ENCODE measurements around the gene POFUT1. TPM values are rescaled to one million over a fixed set of nuclear protein-coding genes. Genes with fewer than 3 reads are reported as not detected.
A peak's percentile ranks its signal among the peaks of the same experiment; 100 is the strongest.

POFUT1 gene
- total RNA-seq, 8 experiments from 2014 or later, result 7.3 to 46.2 (median 23.1) TPM

GRCh38 chr20:32205110-32205842, 2.4 kb upstream of the POFUT1 start:
- 46 to 100% (median 82%) methylated on average over 1 to 5 of the region's 5 CpGs; no CpG with 5 or more reads in 1 of the 10 experiments for WGBS, 10 experiments
- H3K27ac ChIP-seq, result peak overlapping the region in 1 of 2 donors; percentile 40
- ATAC-seq (replicated peaks in 6 of 8), result no peak
- in situ Hi-C loops (cut with MboI; ENCODE audit: low pct_unique_long_range_greater_than_20kb in 2 of 9, low sequenced_read_pairs in 9 of 9, unreplicated experiment in 9 of 9), result no loop called here
- peaks cover 41 to 50% of the 10 kb centered on the region in 2 donors for H3K4me1 ChIP-seq (replicated peaks in 1 of 2)
- peak overlapping the region in 4 of 5 donors; percentile 56 to 78 (median 65) for H3K4me3 ChIP-seq

- Histone ChIP-seq H3K4me1 (replicated peaks in 1 of 2) (peaks cover 41 to 50% of the 10 kb centered on the region in 2 donors), H3K4me3 (peak overlapping the region; percentile 56 to 91 (median 72)), H3K27ac (peak overlapping the region; percentile 82 to 90)
- in situ Hi-C loops (cut with MboI; ENCODE audit: low pct_unique_long_range_greater_than_20kb in 2 of 9, low sequenced_read_pairs in 9 of 9, unreplicated experiment in 9 of 9), result no loop called here
- no peak for ATAC-seq (replicated peaks in 6 of 8)
- WGBS, 10 experiments, result 0 to 45% (median 32%) methylated on average over 1 to 7 of the region's 8 CpGs; no CpG with 5 or more reads in 1 of the 10 experiments
These were observed 1.6 kb upstream of the POFUT1 start for GRCh38 chr20:32205843-32206759.

GRCh38 chr20:32206760-32207625, 687 bp upstream of the POFUT1 start:
- in situ Hi-C loops (cut with MboI; ENCODE audit: low pct_unique_long_range_greater_than_20kb in 2 of 9, low sequenced_read_pairs in 9 of 9, unreplicated experiment in 9 of 9), result no loop called here
- Histone ChIP-seq H3K4me3 (peak overlapping the region; percentile 56 to 91 (median 72)), H3K27ac (peak overlapping the region; percentile 82 to 90), H3K4me1 (replicated peaks in 1 of 2) (peaks cover 41 to 50% of the 10 kb centered on the region in 2 donors)
- ATAC-seq (replicated peaks in 6 of 8), result peak in 2 of 8 experiments; percentile 2
- 0 to 20% (median 0%) methylated on average over 1 to 8 of the region's 40 CpGs; no CpG with 5 or more reads in 2 of the 10 experiments for WGBS, 10 experiments

- H3K4me3 ChIP-seq, result peak overlapping the region; percentile 56 to 91 (median 72)
- ATAC-seq (replicated peaks in 6 of 8), result no peak
- H3K4me1 ChIP-seq (replicated peaks in 1 of 2), result peaks cover 31 to 40% of the 10 kb centered on the region in 2 donors
- H3K27ac ChIP-seq, result no peak overlapping the region
- 18 to 100% (median 64%) methylated on average over 1 to 10 of the region's 13 CpGs for WGBS, 10 experiments
- in situ Hi-C loops (cut with MboI; ENCODE audit: low pct_unique_long_range_greater_than_20kb in 2 of 9, low sequenced_read_pairs in 9 of 9, unreplicated experiment in 9 of 9), result no loop called here
These were observed 947 bp downstream of the POFUT1 start for GRCh38 chr20:32208499-32209154.

- no peak overlapping the region for H3K4me3 ChIP-seq
- no peak for ATAC-seq (replicated peaks in 6 of 8)
- no peak overlapping the region for H3K27ac ChIP-seq
- H3K4me1 ChIP-seq (replicated peaks in 1 of 2), result peaks cover 17 to 26% of the 10 kb centered on the region in 2 donors
- in situ Hi-C loops (cut with MboI; ENCODE audit: low pct_unique_long_range_greater_than_20kb in 2 of 9, low sequenced_read_pairs in 9 of 9, unreplicated experiment in 9 of 9), result no loop called here
- WGBS, 10 experiments, result 40 to 100% (median 86%) methylated on average over 1 to 7 of the region's 9 CpGs
These were observed 2.3 kb downstream of the POFUT1 start for GRCh38 chr20:32209850-32210605.

- peaks cover 0 to 2% of the 10 kb centered on the region in 2 donors for H3K4me1 ChIP-seq (replicated peaks in 1 of 2)
- in situ Hi-C loops (cut with MboI; ENCODE audit: low pct_unique_long_range_greater_than_20kb in 2 of 9, low sequenced_read_pairs in 9 of 9, unreplicated experiment in 9 of 9), result no loop called here
- H3K27ac ChIP-seq, result no peak overlapping the region
- H3K4me3 ChIP-seq, result no peak overlapping the region
- WGBS, 10 experiments, result 86 to 100% (median 100%) methylated on average over 1 of the region's 1 CpG; no CpG with 5 or more reads in 3 of the 10 experiments
- ATAC-seq (replicated peaks in 6 of 8), result no peak
These were observed 6.2 kb downstream of the POFUT1 start for GRCh38 chr20:32213870-32214269.

GRCh38 chr20:32215147-32215546, 7.5 kb downstream of the POFUT1 start:
- in situ Hi-C loops (cut with MboI; ENCODE audit: low pct_unique_long_range_greater_than_20kb in 2 of 9, low sequenced_read_pairs in 9 of 9, unreplicated experiment in 9 of 9), result no loop called here
- Histone ChIP-seq H3K4me3 (no peak overlapping the region), H3K4me1 (replicated peaks in 1 of 2) (no peaks in the 10 kb centered on the region), H3K27ac (no peak overlapping the region)
- WGBS, 10 experiments, result 84 to 100% (median 100%) methylated on average over 1 to 4 of the region's 8 CpGs; no CpG with 5 or more reads in 5 of the 10 experiments
- ATAC-seq (replicated peaks in 6 of 8), result no peak

GRCh38 chr20:32215729-32216128, 8.0 kb downstream of the POFUT1 start:
- ATAC-seq (replicated peaks in 6 of 8), result no peak
- Histone ChIP-seq H3K27ac (no peak overlapping the region), H3K4me3 (no peak overlapping the region), H3K4me1 (replicated peaks in 1 of 2) (no peaks in the 10 kb centered on the region)
- in situ Hi-C loops (cut with MboI; ENCODE audit: low pct_unique_long_range_greater_than_20kb in 2 of 9, low sequenced_read_pairs in 9 of 9, unreplicated experiment in 9 of 9), result no loop called here
- WGBS, 10 experiments, result 95 to 100% (median 100%) methylated on average over 1 to 3 of the region's 3 CpGs; no CpG with 5 or more reads in 2 of the 10 experiments

- Histone ChIP-seq H3K27ac (no peak overlapping the region), H3K4me1 (replicated peaks in 1 of 2) (no peaks in the 10 kb centered on the region), H3K4me3 (no peak overlapping the region)
- in situ Hi-C loops (cut with MboI; ENCODE audit: low pct_unique_long_range_greater_than_20kb in 2 of 9, low sequenced_read_pairs in 9 of 9, unreplicated experiment in 9 of 9), result no loop called here
- whole genome bisulfite sequencing, 10 experiments, result 88 to 100% (median 95%) methylated on average over 1 to 9 of the region's 13 CpGs; no CpG with 5 or more reads in 2 of the 10 experiments
- ATAC-seq (replicated peaks in 6 of 8), result no peak
These were observed 8.8 kb downstream of the POFUT1 start for GRCh38 chr20:32216179-32217142.

GRCh38 chr20:32218156-32218900, 10.6 kb downstream of the POFUT1 start:
- WGBS, 10 experiments, result 83 to 100% (median 100%) methylated on average over 1 to 5 of the region's 5 CpGs
- H3K27ac ChIP-seq, result no peak overlapping the region
- in situ Hi-C loops (cut with MboI; ENCODE audit: low pct_unique_long_range_greater_than_20kb in 2 of 9, low sequenced_read_pairs in 9 of 9, unreplicated experiment in 9 of 9), result no loop called here

More at GRCh38 chr20:32218156-32218900, 10.6 kb downstream of the POFUT1 start:
- no peak overlapping the region for H3K4me3 ChIP-seq
- no peak for ATAC-seq (replicated peaks in 6 of 8)
- no peaks in the 10 kb centered on the region for H3K4me1 ChIP-seq (replicated peaks in 1 of 2)

Measured in motor neuron (in vitro differentiated cells).